HT1080 (cell line): ENCODE measurements around the gene GPR17. TPM values are rescaled to one million over a fixed set of nuclear protein-coding genes. Genes with fewer than 3 reads are reported as not detected.

ENCODE experiments used
- DNase-seq: peaks from one replicate; pipeline ENCODE4 v3.0.0-alpha.2; 2015; ENCODE audit warnings: low read depth
- total RNA-seq: library from RNA; depleted of rRNA; stranded (reverse); fragments of >200 nt; shearing (Covaris generic); gene quantifications from 2 replicates; pipeline ENCODE4 v1.2.3, GENCODE V29; 2014

GPR17 gene
- total RNA-seq, 1 experiment from 2014 or later = not detected

DNA sequence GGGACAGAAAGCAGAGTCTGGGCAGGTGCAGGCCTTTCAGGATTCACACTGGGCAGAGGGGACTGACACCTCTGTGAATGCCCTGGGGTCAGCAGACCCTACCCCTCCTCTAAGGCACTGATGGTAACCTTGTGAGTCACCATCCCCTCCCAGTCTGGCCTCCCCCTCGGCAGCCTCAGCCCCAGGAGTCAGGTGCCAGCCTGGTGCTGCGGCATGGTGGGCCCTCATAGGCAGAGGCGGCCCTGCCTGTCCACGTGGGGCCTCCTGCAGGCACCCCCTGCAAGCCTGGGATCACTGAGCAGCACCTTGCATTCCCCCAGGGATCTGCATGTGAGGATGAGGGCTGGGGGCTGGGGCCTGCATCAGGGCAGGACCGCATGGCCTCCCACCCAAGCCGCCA, 4.8 kb upstream of the GPR17 start:
- no peak for DNase-seq

DNA sequence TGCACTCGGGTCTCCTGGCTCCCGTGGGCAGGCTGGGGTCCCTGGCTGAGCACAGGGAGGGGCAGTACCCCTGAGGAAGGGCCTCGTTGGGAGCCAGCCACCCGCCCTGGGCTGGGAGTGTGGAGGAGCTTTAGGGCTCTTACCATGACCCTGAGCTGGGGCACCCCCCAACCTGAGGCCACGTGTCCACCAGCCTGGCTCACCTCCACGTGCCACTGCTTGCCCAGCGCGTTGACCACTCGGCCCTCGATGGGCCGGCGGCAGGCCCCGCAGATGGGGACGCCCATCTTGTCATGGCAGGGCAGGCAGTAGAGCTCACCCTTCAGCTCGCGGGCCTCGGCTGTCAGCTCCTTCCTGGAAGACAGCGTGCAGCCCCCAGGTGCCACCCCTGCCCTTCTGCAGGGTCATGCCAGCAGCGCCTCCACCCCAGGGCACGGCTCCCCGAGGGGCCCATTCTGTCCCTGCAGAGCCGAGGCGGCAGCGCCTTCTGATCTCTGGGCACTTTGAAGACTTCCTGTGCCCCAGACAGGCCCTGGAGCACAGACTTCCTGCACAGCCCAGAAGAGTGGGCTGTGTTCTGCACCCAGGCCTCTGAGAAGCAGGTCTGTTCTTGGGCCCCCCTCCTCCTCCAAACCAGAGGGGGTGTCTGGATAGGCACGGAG, 4.0 kb upstream of the GPR17 start:
- DNase-seq = no peak

DNA sequence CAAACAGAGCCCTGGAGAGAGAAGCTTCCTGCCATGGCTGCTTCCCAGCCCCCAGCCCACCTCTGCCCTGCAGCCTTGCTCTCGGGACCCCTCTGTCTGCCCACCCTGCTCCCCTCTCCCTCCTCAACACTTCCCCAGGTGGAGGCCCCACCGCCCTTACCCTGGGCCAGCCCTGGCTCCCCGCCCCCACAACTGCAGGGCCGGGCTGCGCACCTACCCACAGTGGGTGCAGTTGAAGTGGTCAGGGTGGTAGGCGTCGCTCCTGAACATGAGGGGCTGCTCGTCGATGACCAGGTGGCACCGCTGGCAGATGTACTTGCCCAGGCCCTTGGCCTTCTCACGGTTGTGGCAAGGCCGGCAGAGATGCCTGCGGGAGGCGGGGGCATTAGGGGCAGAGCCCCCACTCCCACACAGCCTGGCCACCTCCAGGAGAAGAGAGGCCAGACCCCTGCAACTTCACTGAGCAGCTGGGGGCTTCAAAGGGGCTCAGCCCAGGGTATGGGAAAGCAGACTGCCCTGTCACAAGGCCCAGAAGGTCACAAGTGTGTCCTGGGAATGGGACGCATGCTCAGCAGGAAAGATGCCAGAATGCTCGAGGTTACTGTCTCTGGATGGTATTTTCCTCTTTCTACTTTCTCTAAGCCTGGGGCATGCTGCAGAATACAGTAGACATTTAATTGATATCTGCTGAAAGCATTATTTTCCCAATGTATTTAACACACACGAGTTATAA, 3.1 kb upstream of the GPR17 start:
- DNase-seq = no peak

DNA sequence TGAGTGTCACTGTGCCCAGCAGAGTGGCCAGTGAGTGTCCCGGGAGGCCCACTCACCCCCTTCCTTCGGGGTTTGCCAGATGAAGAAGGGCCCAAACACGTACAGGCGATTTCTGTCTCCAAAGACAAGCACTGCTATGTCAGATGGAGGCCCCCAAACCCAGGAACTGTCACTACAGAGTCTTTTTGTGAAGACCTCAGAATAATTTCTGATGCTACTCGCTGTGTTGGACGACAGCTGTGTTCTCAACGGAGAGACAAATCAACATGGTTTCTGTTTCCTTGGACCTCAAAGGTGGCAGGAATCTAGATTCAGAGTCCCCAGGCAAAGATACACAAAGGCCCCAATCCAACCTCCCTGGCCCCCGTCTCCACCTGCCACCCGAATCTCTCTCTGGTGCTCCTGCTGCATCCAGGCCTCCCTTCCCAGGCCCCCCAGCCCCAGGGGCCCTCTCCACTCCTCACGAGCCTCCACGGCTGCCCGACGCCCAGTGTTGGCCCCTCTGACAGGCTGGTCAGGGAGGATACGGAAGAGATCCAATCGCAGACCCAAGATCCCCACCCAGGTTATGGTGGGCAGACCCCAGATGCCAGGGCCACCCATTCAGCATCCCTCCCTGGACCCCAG, 2.4 kb upstream of the GPR17 start:
- no peak for DNase-seq

DNA sequence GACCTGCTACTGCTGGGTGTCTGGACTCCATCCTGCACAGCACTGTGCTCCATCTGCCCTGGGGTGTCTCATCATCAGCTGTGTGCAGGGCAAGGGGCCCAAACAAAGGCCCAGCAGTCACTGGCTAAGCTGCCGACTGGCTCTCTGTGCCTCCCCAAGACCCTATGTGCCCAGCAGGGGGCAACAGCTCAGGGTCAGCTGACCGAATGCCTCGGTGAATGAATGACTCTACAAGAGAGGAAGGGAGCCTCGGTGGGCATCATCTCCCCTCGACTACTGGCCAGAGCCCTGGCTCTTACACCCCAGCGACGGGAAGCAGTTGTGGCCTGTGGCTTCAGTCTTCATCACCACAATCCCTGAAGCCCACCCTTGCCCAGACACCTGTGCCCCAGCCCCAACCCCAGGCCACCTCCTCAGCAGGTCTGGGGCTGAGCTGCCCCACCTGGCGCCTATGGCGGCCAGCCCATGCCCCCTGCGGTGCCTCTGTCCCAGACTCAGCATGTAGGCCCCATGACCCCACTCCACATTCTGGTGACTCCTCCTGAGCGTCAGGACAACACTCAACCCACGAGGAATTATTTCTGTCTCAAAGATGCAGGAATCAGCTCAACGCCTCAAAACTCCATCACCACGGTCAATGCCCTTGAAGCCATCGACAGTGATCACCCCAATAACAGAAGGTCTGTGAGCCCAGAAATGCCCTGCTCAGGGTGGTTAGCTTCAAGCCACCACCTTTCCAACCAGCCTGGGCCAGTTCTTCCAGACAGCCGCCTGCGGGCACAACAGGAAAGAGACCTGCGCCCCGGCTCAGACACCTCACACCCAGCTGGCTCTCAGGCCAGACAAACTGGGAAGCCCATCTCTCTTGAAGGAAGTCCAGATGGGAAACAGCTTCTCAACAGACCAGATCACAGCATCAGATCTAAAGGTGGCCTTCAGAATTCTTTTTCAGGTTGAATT, 1.6 kb upstream of the GPR17 start:
- DNase-seq = no peak

DNA sequence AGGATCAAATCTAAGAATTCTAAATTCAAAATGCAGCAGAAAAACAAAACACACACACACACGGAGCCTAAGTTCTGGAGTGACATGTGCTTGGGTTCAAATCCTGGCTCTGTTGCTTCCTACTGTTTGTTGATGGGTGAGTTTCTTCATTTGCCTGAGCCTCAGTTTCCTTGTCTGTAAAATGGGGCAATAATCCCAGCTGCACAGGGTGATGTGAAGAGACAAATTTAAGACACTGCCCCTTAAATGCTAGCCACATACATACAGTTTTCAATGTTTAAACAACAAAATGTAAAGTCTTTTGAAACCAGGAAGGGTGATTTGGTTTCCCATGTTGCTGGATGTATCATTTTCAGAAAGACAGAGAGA, 943 bp upstream of the GPR17 start:
- DNase-seq = no peak

DNA sequence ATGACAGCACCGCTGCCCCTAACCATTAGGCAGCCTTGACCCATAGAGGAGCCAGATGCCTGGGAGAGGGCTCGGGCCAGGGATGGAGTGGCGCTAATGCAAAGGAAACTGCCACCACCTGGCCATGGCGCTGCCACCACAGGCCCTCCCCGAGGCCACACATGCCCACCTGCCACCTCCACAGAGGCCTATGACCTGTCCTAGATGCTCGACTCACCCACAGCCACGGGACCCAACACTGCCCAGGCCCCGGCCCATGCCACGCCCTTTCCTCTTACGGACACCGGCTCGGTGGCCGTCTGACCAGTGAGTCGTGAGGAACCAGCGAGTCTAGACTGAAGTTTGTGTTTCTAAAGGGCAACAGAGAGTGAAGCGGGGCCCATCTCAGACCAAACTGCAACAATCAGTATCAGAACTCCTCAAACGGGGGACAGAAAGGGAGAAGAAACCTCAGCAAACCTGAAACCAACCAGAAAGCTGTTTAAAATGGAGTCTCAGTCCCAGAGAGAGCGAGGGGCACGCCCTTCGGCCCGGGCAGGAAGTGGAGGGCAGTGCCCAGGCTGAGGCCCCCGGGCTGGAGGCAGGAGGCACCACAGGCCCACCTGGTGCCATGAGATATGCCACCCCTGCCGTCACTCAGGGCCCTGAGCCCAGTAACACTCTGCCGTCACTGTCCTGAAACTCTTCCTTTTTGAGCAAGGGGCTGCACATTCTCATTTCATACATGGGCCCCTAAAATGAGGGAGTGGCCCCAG, 711 bp downstream of the GPR17 start:
- no peak for DNase-seq

DNA sequence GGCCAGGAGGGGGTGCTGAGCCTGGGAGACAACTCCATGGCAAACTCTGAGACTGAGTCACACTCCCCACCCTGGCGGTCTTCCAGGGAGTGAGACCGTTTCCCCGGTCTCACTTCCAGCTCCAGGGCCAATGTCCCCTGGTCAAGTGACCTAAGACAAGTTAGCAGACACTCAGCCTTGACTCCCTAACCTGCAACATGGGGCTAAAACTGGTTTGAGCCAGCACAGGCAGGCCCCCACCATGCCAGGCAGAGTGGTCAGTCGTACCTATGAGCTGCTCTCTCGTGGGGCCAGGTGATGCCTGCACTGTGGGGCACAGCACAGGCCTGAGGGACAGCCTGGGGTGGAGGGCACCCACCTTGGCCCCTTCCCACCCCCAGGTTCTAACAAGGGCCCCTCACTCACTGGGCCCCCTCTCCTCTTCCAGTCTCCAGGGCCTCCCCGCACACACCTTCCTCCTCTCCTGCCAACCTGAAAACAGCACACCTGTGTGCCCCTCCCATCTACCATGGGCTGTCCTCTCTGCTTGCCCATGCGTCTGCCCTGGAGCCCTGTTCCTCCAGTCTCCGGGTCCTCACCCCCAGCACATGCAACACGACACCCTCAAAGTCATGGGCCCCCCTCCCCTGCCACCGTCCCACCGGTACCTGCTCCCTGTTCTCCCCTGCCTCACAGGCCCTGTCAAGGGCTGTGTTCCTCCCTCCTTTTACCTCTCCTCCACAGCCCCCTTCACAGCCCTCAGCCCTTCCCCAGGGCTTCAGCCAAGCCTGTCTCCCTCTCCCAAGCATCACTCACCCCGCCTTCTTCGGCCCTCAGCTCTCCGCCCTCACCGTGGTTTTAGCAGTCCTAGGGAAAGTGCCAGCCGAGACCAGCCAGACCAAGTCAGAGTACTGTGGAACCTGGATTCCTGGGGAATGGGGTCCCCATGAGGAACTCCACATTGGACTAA, 1.6 kb downstream of the GPR17 start:
- DNase-seq = peak; percentile 60

DNA sequence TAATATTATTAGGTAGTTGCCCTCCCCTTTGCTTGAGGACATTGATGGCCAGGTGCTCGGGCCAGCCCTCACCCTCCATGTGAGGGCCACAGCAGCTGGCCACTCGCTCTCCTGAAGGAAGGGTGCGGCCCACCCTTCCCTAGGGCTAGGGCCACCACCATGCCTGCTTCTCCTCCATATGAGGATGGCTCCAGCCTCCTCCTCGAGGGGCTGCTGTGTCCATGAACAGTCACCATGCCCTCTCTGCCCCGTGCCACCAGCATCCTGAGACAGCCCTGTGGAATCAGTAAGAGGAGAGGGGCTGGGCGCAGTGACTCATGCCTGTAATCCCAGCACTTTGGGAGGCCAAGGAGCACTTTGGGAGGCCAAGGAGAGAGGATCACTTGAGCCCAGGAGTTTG, 2.4 kb downstream of the GPR17 start:
- no peak for DNase-seq

DNA sequence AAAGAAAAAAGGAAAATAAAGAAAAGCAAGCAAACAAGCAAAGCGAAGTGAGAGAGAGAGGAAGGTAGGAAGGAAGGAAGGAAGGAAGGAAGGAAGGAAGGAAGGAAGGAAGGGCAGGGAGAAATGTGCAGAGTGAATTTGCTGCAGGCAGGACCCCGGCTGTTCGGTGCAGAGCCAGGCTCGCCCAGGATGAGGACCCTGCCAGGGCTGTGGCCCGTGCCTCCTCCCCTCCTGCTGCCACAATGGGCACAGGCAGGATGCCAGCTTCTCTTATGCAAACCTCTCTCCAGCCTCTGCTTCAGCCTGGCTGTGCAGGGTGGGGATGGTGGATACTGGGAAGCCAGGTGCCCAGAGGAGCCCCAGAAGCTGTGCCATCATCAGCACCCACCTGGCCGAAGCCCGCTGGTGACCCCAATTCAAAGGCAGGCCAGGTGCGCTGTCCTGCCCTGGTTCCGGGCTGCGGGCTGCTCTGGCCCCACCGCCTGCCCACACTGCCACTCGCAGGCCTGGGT, 3.2 kb downstream of the GPR17 start:
- DNase-seq = no peak

DNA sequence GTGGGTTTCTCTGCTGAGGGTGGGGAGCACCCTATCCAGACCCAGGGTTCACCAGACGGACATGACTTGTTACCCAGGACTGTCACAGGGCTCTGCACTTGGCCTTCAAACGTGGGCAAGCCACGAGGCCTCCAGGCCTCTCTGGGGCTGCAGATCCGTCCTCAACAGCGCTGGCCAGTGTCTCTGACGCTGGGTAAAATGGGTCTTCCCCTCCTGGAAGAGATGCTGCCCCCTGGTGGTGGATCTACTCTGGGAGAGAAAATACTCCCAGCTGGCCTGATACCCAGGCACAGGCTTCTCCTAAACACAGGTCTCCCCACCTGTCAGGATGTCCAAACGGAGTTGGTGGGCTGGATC, 3.7 kb downstream of the GPR17 start:
- peak; percentile 66 for DNase-seq

DNA sequence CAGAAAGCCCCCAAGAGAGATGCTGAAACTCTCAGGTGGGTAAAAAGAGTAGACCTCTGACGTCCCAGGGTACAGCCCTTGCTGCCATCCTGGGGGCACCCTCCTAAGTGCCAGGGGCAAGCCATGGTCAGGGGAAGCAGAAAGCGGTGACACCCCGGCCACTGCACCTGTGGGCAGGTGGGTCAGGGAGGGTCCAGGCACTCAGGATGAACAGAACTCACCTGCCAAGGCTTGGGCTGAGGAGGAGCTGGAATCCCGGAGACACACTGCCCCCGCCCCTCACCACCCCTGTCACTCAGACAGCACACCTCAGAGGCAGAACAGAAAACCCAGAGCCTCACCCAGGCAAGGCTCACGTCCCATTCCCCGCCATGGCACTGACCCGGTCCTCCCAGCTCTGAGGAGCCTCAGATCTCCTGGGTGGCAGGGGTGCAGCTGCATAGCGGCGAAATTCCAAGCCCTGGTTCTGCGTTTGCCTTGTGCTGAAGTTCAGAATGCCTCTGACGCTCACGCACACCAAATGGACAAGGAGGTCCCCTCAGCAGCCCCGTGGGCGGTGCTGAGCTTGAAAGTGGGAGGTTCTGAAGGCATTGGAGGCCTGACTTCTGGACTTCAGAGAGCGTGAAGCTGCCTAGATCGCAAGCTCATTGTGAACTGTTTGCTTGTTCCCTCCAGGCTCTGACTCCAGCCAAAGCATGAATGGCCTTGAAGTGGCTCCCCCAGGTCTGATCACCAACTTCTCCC, 4.3 kb downstream of the GPR17 start:
- no peak for DNase-seq

DNA sequence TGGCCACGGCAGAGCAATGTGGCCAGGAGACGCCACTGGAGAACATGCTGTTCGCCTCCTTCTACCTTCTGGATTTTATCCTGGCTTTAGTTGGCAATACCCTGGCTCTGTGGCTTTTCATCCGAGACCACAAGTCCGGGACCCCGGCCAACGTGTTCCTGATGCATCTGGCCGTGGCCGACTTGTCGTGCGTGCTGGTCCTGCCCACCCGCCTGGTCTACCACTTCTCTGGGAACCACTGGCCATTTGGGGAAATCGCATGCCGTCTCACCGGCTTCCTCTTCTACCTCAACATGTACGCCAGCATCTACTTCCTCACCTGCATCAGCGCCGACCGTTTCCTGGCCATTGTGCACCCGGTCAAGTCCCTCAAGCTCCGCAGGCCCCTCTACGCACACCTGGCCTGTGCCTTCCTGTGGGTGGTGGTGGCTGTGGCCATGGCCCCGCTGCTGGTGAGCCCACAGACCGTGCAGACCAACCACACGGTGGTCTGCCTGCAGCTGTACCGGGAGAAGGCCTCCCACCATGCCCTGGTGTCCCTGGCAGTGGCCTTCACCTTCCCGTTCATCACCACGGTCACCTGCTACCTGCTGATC, 4.9 kb downstream of the GPR17 start:
- DNase-seq = no peak

DNA sequence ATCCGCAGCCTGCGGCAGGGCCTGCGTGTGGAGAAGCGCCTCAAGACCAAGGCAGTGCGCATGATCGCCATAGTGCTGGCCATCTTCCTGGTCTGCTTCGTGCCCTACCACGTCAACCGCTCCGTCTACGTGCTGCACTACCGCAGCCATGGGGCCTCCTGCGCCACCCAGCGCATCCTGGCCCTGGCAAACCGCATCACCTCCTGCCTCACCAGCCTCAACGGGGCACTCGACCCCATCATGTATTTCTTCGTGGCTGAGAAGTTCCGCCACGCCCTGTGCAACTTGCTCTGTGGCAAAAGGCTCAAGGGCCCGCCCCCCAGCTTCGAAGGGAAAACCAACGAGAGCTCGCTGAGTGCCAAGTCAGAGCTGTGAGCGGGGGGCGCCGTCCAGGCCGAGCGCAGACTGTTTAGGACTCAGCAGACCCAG, 5.4 kb downstream of the GPR17 start:
- DNase-seq = no peak

DNA sequence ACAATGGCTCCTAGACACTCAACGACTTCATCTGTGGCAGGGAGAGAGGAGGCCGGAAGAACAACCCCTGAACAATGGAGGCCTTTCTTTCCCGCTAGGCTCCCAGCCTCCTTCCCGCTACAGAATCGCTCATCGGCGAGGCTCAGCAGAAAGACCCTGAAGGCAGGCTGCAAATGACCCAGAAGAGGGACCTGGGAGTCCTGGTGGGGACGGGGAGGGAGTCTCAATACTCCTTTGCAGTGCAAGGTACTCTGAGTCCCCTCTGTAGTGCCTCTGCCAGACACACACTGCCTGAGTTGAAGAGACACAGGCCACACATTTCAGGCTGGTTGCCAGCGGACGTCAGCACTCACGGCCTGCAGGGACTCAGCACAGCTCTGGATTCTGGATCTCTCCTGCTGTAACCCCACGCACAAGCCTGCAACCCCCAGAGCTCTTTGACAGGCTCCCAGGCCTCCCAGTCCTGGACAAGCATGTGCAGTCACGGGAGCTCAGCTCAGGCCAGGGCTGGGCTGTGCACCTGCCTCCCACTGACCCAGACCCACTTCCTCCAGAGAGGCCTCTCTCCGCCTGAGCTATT, 6.1 kb downstream of the GPR17 start:
- no peak for DNase-seq

DNA sequence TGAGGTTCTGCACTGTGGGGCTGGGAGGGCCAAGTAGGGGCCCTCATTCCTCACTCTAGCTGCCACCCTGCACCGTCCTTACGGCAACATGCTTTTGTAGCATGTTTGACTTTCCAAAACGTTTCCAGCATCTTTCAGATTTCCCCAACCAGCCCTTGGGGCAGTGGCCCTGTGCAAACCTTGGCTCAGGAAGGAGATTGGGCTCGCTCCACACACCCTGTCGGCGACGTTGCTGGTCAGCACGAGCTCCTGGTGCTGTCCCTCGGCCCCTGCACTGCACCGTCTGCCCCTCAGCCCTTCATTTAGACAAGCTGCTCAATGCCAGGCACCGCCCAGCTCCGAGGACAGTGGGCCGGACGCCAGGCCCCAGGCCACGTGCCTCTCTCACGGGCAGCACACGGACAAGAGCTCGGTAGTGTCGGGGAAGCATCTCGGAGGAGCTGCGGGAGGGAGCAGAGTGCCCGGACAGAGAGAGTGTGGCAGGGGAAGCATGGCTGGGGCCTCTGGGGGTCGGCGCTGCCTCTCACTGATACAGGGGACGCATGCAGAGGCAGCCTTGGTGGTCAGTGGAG, 6.9 kb downstream of the GPR17 start:
- DNase-seq = no peak

DNA sequence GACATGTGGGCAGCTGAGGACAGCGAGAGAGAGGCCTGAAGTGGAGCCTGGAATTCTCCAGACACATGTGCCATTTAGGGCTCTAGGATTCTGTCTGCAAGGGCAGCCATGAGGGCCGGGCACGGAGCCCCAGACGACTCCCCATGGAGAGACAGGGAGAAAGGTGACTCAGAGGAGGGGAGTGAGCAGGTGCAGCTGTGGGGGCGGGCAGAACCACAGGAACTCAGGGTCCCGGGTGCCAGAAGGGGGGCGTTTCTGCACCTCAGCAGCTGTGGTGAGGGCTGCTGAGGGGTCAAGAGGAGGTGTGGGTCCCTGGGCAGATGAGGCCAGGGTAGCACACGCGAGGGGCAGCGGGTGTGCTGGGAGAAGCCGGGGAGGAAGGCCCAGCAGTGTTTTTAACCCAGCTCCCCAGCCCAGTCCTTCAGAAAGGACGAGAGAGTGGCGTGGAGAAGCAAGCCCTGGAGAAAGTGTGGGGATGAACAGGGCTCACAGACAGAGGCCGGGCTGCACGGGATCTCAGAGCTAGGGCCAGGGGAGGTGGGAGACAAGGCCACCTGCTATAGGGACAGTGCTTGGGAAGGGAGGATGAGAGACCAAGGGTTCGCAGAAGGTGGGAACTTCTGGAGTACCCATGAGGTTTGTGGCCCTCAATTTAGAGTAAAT, 7.6 kb downstream of the GPR17 start:
- DNase-seq = no peak
